GM10266 (cell line): ENCODE measurements around the gene CPED1.

ENCODE experiments used
- DNase-seq: peaks from one replicate; pipeline ENCODE4 v3.0.0; 2012; ENCODE audit errors: extremely low spot score
- CTCF ChIP-seq: IDR thresholded peaks from 2 replicates; pipeline ENCODE4 v1.5.1; 2012; ENCODE audit warnings: mild to moderate bottlenecking, low read depth; ENCODE audit not compliant: control insufficient read depth, insufficient read depth; ENCODE audit errors: missing control alignments

CPED1 gene

GRCh38 chr7:121334875-121335648 lies 346.6 kb downstream of the CPED1 start:
- no peak for TF ChIP-seq CTCF
- DNase-seq: no peak

GRCh38 chr7:121336579-121336978 lies 348.1 kb downstream of the CPED1 start:
- TF ChIP-seq CTCF: no peak
- no peak for DNase-seq

GRCh38 chr7:121337398-121337797 lies 348.9 kb downstream of the CPED1 start:
- TF ChIP-seq CTCF: peak; percentile 33
- DNase-seq: no peak

GRCh38 chr7:121339082-121339481 lies 350.6 kb downstream of the CPED1 start:
- no peak for TF ChIP-seq CTCF

GRCh38 chr7:121341933-121342332 lies 353.4 kb downstream of the CPED1 start:
- no peak for DNase-seq
- no peak for TF ChIP-seq CTCF

More at GRCh38 chr7:121339082-121339481, 350.6 kb downstream of the CPED1 start:
- DNase-seq: no peak

- no peak for TF ChIP-seq CTCF
- DNase-seq: no peak
Observed at GRCh38 chr7:121342631-121343030, 354.1 kb downstream of the CPED1 start.

GRCh38 chr7:121343302-121343701 lies 354.8 kb downstream of the CPED1 start:
- DNase-seq: no peak
- TF ChIP-seq CTCF: no peak
